Stimulated activated CD4-positive, alpha-beta T cell treated with anti-CD3 and anti-CD28 coated beads, TNF-alpha, amount 100 ng/mL, for 1 hour (primary cell): Measurements from ENCODE around the gene NPC1L1.

ENCODE experiments used
- DNase-seq, 3 donors: peaks; one replicate each; pipeline ENCODE4 v3.0.0-alpha.2; 2020; ENCODE audit warnings: low read depth in 3 of 3, low spot score in 1 of 3

NPC1L1 gene

GRCh38 chr7:44536090-44536489 is 5.0 kb downstream of the NPC1L1 start:
- no peak for DNase-seq

- no peak for DNase-seq
Observed at GRCh38 chr7:44535348-44536064, 5.6 kb downstream of the NPC1L1 start.

- DNase-seq: peak in 1 of 3 donors; percentile 10
Observed at GRCh38 chr7:44534501-44534900, 6.6 kb downstream of the NPC1L1 start.

GRCh38 chr7:44534087-44534486 is 7.0 kb downstream of the NPC1L1 start:
- no peak for DNase-seq

GRCh38 chr7:44533301-44534055 is 7.7 kb downstream of the NPC1L1 start:
- DNase-seq: no peak

GRCh38 chr7:44531421-44532380 is 9.4 kb downstream of the NPC1L1 start:
- DNase-seq: no peak

GRCh38 chr7:44530990-44531389 is 10.1 kb downstream of the NPC1L1 start:
- DNase-seq: no peak

GRCh38 chr7:44524811-44525388 is 16.2 kb downstream of the NPC1L1 start:
- DNase-seq: no peak

- no peak for DNase-seq
Observed at GRCh38 chr7:44522315-44522714, 18.8 kb downstream of the NPC1L1 start.

- DNase-seq: no peak
Observed at GRCh38 chr7:44521347-44522095, 19.6 kb downstream of the NPC1L1 start.

GRCh38 chr7:44520574-44520973 is 20.6 kb downstream of the NPC1L1 start:
- DNase-seq: no peak

- no peak for DNase-seq
Observed at GRCh38 chr7:44519546-44519945, 21.6 kb downstream of the NPC1L1 start.

GRCh38 chr7:44518761-44519160 is 22.4 kb downstream of the NPC1L1 start:
- no peak for DNase-seq

GRCh38 chr7:44517175-44517574 is 24.0 kb downstream of the NPC1L1 start:
- DNase-seq: no peak

- DNase-seq: no peak
Observed at GRCh38 chr7:44515590-44516268, 25.4 kb downstream of the NPC1L1 start.

- no peak for DNase-seq
Observed at GRCh38 chr7:44512736-44513135, 28.4 kb downstream of the NPC1L1 start.

- no peak for DNase-seq
Observed at GRCh38 chr7:44511863-44512468, 29.2 kb downstream of the NPC1L1 start.

- no peak for DNase-seq
Observed at GRCh38 chr7:44511236-44511635, 29.9 kb downstream of the NPC1L1 start.

- DNase-seq: no peak
Observed at GRCh38 chr7:44508328-44509030, 32.7 kb downstream of the NPC1L1 start.
